K562 (cell line): ENCODE data around the gene EXO5. TPM values are rescaled to one million over a fixed set of nuclear protein-coding genes. Genes with fewer than 3 reads are reported as not detected.
A peak's percentile ranks its signal among the peaks of the same experiment; 100 is the strongest.

ENCODE experiments used
- ATAC-seq: fragments of 200-7000 bp; cut with Tn5 transposase; 3 replicates; pipeline ENCODE4 v1.9.1; 2020; ENCODE audit warnings: moderate library complexity
- BruUV-seq: library from RNA; stranded (reverse); fragments of 400-500 nt; replicated peaks from 2 replicates; lab custom pipeline; 2021; lab: Mats Ljungman, UMichigan
- CTCF ChIA-PET: fragments of 300-600 bp; formaldehyde crosslinking; extraction: SDS; loops from one replicate; lab custom pipeline; 2021; ENCODE audit warnings: low intra/inter-chr PET ratio; lab: Yijun Ruan, JAX
- POLR2A ChIA-PET: fragments of 300-600, 350-650 bp; sonication (Branson Sonifier 250); formaldehyde crosslinking; extraction: SDS; loops from one replicate; lab custom pipeline; 2021; ENCODE audit warnings: antibody characterized with exemption, inconsistent platforms; lab: Yijun Ruan, JAX
- DNase-seq, 4 experiments: peaks; one replicate each; pipeline versions ENCODE4 v3.0.0 to v3.0.0-alpha.2; 2011 to 2018; ENCODE audit warnings: low spot score in 3 of 4, mixed read lengths in 3 of 4; ENCODE audit errors: extremely low read depth in 1 of 4
- FAIRE-seq: peaks from 2 replicates; lab custom pipeline; 2011; peaks lifted over from hg19 to GRCh38; lab: Jason Lieb, UNC
- H2AFZ ChIP-seq: 2 replicates; pipeline ENCODE4 v1.6.0; 2011; ENCODE audit warnings: low read depth, low read length, control low read depth, inconsistent platforms
- H3K27ac ChIP-seq: fragments of 200-600 bp; 3 replicates; pipeline ENCODE4 v1.8.0; 2011; ENCODE audit warnings: low read depth, mild to moderate bottlenecking, control low read depth, inconsistent platforms, low read length, moderate library complexity, mixed read lengths; ENCODE audit errors: extremely low read depth
- H3K27me3 ChIP-seq, 2 experiments: fragments of 300-600 bp in 1 of 2; 2 replicates in 1 of 2; 3 replicates in 1 of 2; pipeline versions ENCODE4 v1.6.0 to v1.8.0; 2011; ENCODE audit warnings: inconsistent platforms in 2 of 2, low read length in 2 of 2, mild to moderate bottlenecking in 1 of 2, mixed read lengths in 1 of 2, moderate library complexity in 1 of 2; ENCODE audit not compliant: control insufficient read depth in 2 of 2, insufficient read depth in 2 of 2
- H3K36me3 ChIP-seq: fragments of 300-600 bp; 3 replicates; pipeline ENCODE4 v1.8.0; 2011; ENCODE audit warnings: mild to moderate bottlenecking, low read length, inconsistent platforms; ENCODE audit not compliant: control insufficient read depth, insufficient read depth
- H3K4me1 ChIP-seq, 2 experiments: fragments of 200-600 bp in 1 of 2; replicated peaks in 1 of 2; 2 replicates in 1 of 2; 3 replicates in 1 of 2; pipeline versions ENCODE4 v1.5.1 to v1.8.0; 2011; ENCODE audit warnings: inconsistent platforms in 2 of 2, low read length in 2 of 2, mild to moderate bottlenecking in 1 of 2, mixed read lengths in 1 of 2, moderate library complexity in 1 of 2; ENCODE audit not compliant: control insufficient read depth in 2 of 2, insufficient read depth in 2 of 2
- H3K4me2 ChIP-seq: 2 replicates; pipeline ENCODE4 v1.6.1; 2011; ENCODE audit warnings: low read length, control low read depth, inconsistent platforms, mixed read lengths; ENCODE audit not compliant: insufficient read depth
- H3K4me3 ChIP-seq: fragments of 200-600 bp; sonication (generic), shearing (Covaris generic); 2 replicates; pipeline ENCODE4 v1.5.1; 2016; ENCODE audit warnings: control low read depth, inconsistent platforms
- H3K79me2 ChIP-seq: fragments of 200-600 bp; 3 replicates; pipeline ENCODE4 v1.8.0; 2011; ENCODE audit warnings: low read length, inconsistent platforms; ENCODE audit not compliant: control insufficient read depth, insufficient read depth
- H3K9ac ChIP-seq, 2 experiments: 2 replicates each; pipeline versions ENCODE4 v1.6.0 to v1.6.1; 2011; ENCODE audit warnings: low read depth in 2 of 2, low read length in 2 of 2, control low read depth in 1 of 2, inconsistent platforms in 1 of 2, mild to moderate bottlenecking in 1 of 2, mixed read lengths in 1 of 2; ENCODE audit not compliant: insufficient read depth in 1 of 2
- H3K9me1 ChIP-seq: one replicate; pipeline ENCODE4 v1.6.0; 2011; ENCODE audit warnings: inconsistent platforms, mild to moderate bottlenecking, low read length, moderate library complexity; ENCODE audit not compliant: control insufficient read depth, insufficient read depth
- H3K9me3 ChIP-seq: replicated peaks from 2 replicates; pipeline ENCODE4 v1.5.1; 2011; ENCODE audit warnings: low read depth, low read length, inconsistent platforms; ENCODE audit not compliant: control insufficient read depth, insufficient read depth
- H4K20me1 ChIP-seq: replicated peaks from 2 replicates; pipeline ENCODE4 v1.6.1; 2011; ENCODE audit warnings: low read length, inconsistent platforms, mixed read lengths; ENCODE audit not compliant: control insufficient read depth, insufficient read depth
- HDGF ChIP-seq: fragments of 450-650 bp; IDR thresholded peaks from 2 replicates; pipeline ENCODE4 v1.6.1; 2016
- HMGN3 ChIP-seq: IDR thresholded peaks from 2 replicates; pipeline ENCODE4 v1.6.1; 2011; ENCODE audit warnings: borderline replicate concordance, low read depth, mild to moderate bottlenecking, mixed read lengths, low read length; ENCODE audit not compliant: insufficient read length; ENCODE audit errors: extremely low read depth
- JUNB ChIP-seq: fragments of 450-650 bp; formaldehyde crosslinking; conservative IDR thresholded peaks from 2 replicates; pipeline ENCODE4 v1.4.0; 2020; ENCODE audit warnings: mild to moderate bottlenecking
- L3MBTL2 ChIP-seq: fragments of 450-650 bp; IDR thresholded peaks from 2 replicates; pipeline ENCODE4 v1.6.1; 2016; ENCODE audit warnings: mild to moderate bottlenecking, moderate library complexity
- MEF2A ChIP-seq: IDR thresholded peaks from 2 replicates; pipeline ENCODE4 v1.6.1; 2011; ENCODE audit warnings: low read depth, mild to moderate bottlenecking, low read length, moderate library complexity; ENCODE audit not compliant: control insufficient read depth
- MXI1 ChIP-seq: IDR thresholded peaks from 2 replicates; pipeline ENCODE4 v1.6.1; 2011; ENCODE audit warnings: low read depth, mild to moderate bottlenecking, improper control_type of control experiment, low read length
- SREBF1 ChIP-seq: fragments of 150-350 bp; IDR thresholded peaks from 2 replicates; pipeline ENCODE4 v1.6.1; 2014; ENCODE audit warnings: antibody characterized with exemption, low read depth, low read length, borderline replicate concordance
- U2AF1 ChIP-seq: fragments of 200-400 bp; formaldehyde crosslinking; optimal IDR thresholded peaks from 2 replicates; pipeline ENCODE3; 2017; ENCODE audit warnings: mild to moderate bottlenecking, low read depth, low read length, moderate library complexity
- ZNF212 ChIP-seq: fragments of 450-650 bp; formaldehyde crosslinking; IDR thresholded peaks from 2 replicates; pipeline ENCODE4 v1.4.0; 2020; ENCODE audit warnings: mild to moderate bottlenecking
- ZNF274 ChIP-seq: IDR thresholded peaks from 2 replicates; pipeline ENCODE4 v1.6.1; 2011; ENCODE audit warnings: low read depth, mild to moderate bottlenecking, low read length, moderate library complexity, borderline replicate concordance
- ZNF324 ChIP-seq: fragments of 250-450 bp; sonication (Bioruptor Pico); IDR thresholded peaks from 2 replicates; pipeline ENCODE4 v1.4.0; 2020; ENCODE audit warnings: mild to moderate bottlenecking
- ZNF354B ChIP-seq: fragments of 250-450 bp; sonication (Bioruptor Pico); IDR thresholded peaks from 2 replicates; pipeline ENCODE4 v1.4.0; 2020
- ZNF445 ChIP-seq: fragments of 250-450 bp; sonication (Bioruptor Pico); IDR thresholded peaks from 2 replicates; pipeline ENCODE4 v1.4.0; 2020; ENCODE audit warnings: low read depth, mild to moderate bottlenecking, moderate library complexity
- ZNF75A ChIP-seq: fragments of 450-650 bp; formaldehyde crosslinking; IDR thresholded peaks from 2 replicates; pipeline ENCODE4 v1.4.0; 2020; ENCODE audit warnings: mild to moderate bottlenecking
- WGBS: fragments of 100-300 bp; shearing (Covaris generic); methylation state at CpG from one replicate; pipeline ENCODE4 v1.1.6; 2016; ENCODE audit warnings: low coverage, mixed read lengths; ENCODE audit not compliant: insufficient coverage; ENCODE audit errors: missing lambda C conversion rate; 5-methylcytosine and 5-hydroxymethylcytosine counted together
- in situ Hi-C: fragments of 300-500 bp; cut with MboI; formaldehyde crosslinking; loops from 4 replicates; pipeline ENCODE4 v1.15.0; 2018; ENCODE audit warnings: inconsistent platforms, mixed read lengths
- intact Hi-C: fragments of 100-400 bp; cut with micrococcal nuclease; formaldehyde crosslinking; loops from 2 replicates; pipeline ENCODE4 v1.14.2; 2022
- polyA plus RNA-seq, 8 experiments: library from polyadenylated mRNA; depleted of rRNA in 4 of 8; stranded (reverse) in 5 of 8; unstranded in 3 of 8; fragments of >200 nt; fragmentation: Nextera tagmentation in 2 of 8; fragmentation: Illumina TruSeq in 1 of 8; extraction: Ambion mirVana in 2 of 8; extraction: Trizol in 1 of 8; gene quantifications; 2 replicates each; pipeline versions ENCODE4 v1.2.1 to v1.2.3, GENCODE V29; 2011 to 2014; ENCODE audit warnings: inconsistent platforms in 1 of 8, missing spikeins in 1 of 8
- total RNA-seq, 7 experiments: library from RNA; depleted of rRNA in 6 of 7; stranded (reverse); fragments of >200 nt in 6 of 7; fragmentation: Illumina TruSeq in 2 of 7; extraction: Trizol in 2 of 7; gene quantifications; 2 replicates each; pipeline versions ENCODE4 v1.2.1 to v1.2.3, GENCODE V29; 2011 to 2021; ENCODE audit warnings: low replicate concordance in 1 of 7
- TF ChIP-seq, protein P1 (sequence below), 2 experiments: IDR thresholded peaks; 2 replicates each; pipeline ENCODE4 v1.6.1; 2011; ENCODE audit warnings: borderline replicate concordance in 1 of 2, control low read depth in 1 of 2, low read depth in 1 of 2, low read length in 1 of 2, mild to moderate bottlenecking in 1 of 2, mixed read lengths in 1 of 2, moderate library complexity in 1 of 2; ENCODE audit not compliant: insufficient read depth in 1 of 2, insufficient read length in 1 of 2, poor library complexity in 1 of 2, severe bottlenecking in 1 of 2; ENCODE audit errors: extremely low read depth in 1 of 2
- TF ChIP-seq, protein P2 (sequence below): fragments of 250-450 bp; sonication (Bioruptor Pico); IDR thresholded peaks from 2 replicates; pipeline ENCODE4 v1.4.0; 2020
- TF ChIP-seq, protein P3 (sequence below): fragments of 450-650 bp; IDR thresholded peaks from 2 replicates; pipeline ENCODE4 v1.6.1; 2018; ENCODE audit warnings: mild to moderate bottlenecking, low read depth; ENCODE audit not compliant: partially characterized antibody
- TF ChIP-seq, protein P4 (sequence below): fragments of 450-650 bp; IDR thresholded peaks from 2 replicates; pipeline ENCODE4 v1.6.1; 2014; ENCODE audit warnings: low read depth, mild to moderate bottlenecking, moderate library complexity, borderline replicate concordance

The EXO5 gene
- total and polyA plus RNA-seq, 9 of the 15 experiments (the other 6 are each of a cell fraction or from before 2014, with no cell fraction given): 1.1 to 4.3 (median 2.8) TPM

GRCh38 chr1:40495315-40495903 is 13.2 kb upstream of the EXO5 start:
- Histone ChIP-seq H3K9ac (no peak overlapping the region), H3K9me3 (peaks cover 20% of the 10 kb centered on the region), H3K4me1 (no peaks in the 10 kb centered on the region), H3K27me3 (no peaks in the 10 kb centered on the region), H3K4me2 (no peak overlapping the region), H2AFZ (no peak overlapping the region), H4K20me1 (no peaks in the 10 kb centered on the region), H3K4me3 (no peak overlapping the region), H3K79me2 (no peaks in the 10 kb centered on the region), H3K36me3 (peaks cover 9% of the 10 kb centered on the region; the same call in 2 of the 3 replicates), H3K9me1 (no peaks in the 10 kb centered on the region), H3K27ac (no peak overlapping the region)
- intact Hi-C loops: no loop called here
- in situ Hi-C loops: no loop called here
- no peak for FAIRE-seq
- ChIA-PET POLR2A (interaction anchor here (0.6 to 1.5 kb wide), 2 partner anchors 45 kb away, joined by 3 read pairs; partner anchors contain the start of gene ZFP69B), CTCF (no interaction called here)
- no peak for DNase-seq
- 53% methylated on average over 4 of the region's 4 CpGs for WGBS
- BruUV-seq: TSS peak; percentile 36
- ATAC-seq: no peak
- TF ChIP-seq, protein P1, sequence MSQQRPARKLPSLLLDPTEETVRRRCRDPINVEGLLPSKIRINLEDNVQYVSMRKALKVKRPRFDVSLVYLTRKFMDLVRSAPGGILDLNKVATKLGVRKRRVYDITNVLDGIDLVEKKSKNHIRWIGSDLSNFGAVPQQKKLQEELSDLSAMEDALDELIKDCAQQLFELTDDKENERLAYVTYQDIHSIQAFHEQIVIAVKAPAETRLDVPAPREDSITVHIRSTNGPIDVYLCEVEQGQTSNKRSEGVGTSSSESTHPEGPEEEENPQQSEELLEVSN (IDR thresholded peaks at IDR 0.05; ENCODE audit: borderline replicate concordance in 1 of 2, extremely low read depth in 1 of 2, insufficient read depth in 1 of 2, insufficient read length in 1 of 2, low read depth in 1 of 2, low read length in 1 of 2, poor library complexity in 1 of 2, severe bottlenecking in 1 of 2): no peak
- TF ChIP-seq ZNF445 (CRISPR knock-in tag): no peak
- no peak for TF ChIP-seq HDGF
- TF ChIP-seq ZNF274: peak; percentile 97
- no peak for TF ChIP-seq MEF2A
- TF ChIP-seq ZNF354B: no peak
- peak; percentile 99 for TF ChIP-seq ZNF75A (CRISPR knock-in tag)
- TF ChIP-seq ZNF212 (CRISPR knock-in tag): no peak
- TF ChIP-seq, protein P2, sequence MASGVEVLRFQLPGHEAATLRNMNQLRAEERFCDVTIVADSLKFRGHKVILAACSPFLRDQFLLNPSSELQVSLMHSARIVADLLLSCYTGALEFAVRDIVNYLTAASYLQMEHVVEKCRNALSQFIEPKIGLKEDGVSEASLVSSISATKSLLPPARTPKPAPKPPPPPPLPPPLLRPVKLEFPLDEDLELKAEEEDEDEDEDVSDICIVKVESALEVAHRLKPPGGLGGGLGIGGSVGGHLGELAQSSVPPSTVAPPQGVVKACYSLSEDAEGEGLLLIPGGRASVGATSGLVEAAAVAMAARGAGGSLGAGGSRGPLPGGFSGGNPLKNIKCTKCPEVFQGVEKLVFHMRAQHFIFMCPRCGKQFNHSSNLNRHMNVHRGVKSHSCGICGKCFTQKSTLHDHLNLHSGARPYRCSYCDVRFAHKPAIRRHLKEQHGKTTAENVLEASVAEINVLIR: no peak
- no peak for TF ChIP-seq MXI1
- TF ChIP-seq ZNF324 (CRISPR knock-in tag): no peak
- no peak for TF ChIP-seq L3MBTL2
- TF ChIP-seq SREBF1: no peak
- TF ChIP-seq JUNB (CRISPR knock-in tag): no peak
- no peak for TF ChIP-seq U2AF1
- TF ChIP-seq, protein P3, sequence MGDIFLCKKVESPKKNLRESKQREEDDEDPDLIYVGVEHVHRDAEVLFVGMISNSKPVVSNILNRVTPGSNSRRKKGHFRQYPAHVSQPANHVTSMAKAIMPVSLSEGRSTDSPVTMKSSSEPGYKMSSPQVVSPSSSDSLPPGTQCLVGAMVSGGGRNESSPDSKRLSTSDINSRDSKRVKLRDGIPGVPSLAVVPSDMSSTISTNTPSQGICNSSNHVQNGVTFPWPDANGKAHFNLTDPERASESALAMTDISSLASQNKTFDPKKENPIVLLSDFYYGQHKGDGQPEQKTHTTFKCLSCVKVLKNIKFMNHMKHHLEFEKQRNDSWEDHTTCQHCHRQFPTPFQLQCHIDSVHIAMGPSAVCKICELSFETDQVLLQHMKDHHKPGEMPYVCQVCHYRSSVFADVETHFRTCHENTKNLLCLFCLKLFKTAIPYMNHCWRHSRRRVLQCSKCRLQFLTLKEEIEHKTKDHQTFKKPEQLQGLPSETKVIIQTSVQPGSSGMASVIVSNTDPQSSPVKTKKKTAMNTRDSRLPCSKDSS: peak; percentile 64
- TF ChIP-seq, protein P4, sequence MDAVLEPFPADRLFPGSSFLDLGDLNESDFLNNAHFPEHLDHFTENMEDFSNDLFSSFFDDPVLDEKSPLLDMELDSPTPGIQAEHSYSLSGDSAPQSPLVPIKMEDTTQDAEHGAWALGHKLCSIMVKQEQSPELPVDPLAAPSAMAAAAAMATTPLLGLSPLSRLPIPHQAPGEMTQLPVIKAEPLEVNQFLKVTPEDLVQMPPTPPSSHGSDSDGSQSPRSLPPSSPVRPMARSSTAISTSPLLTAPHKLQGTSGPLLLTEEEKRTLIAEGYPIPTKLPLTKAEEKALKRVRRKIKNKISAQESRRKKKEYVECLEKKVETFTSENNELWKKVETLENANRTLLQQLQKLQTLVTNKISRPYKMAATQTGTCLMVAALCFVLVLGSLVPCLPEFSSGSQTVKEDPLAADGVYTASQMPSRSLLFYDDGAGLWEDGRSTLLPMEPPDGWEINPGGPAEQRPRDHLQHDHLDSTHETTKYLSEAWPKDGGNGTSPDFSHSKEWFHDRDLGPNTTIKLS: no peak
- no peak for TF ChIP-seq HMGN3
